Measurements from ENCODE around the gene KLHDC7A.

Gene KLHDC7A

GRCh38 chr1:18526436-18527275 is 45.9 kb downstream of the KLHDC7A start:
- Histone ChIP-seq H3K9me3 (ENCODE audit: control insufficient read depth, low read length) (no peaks in the 10 kb centered on the region), H3K36me3 (ENCODE audit: control insufficient read depth, insufficient read depth, low read length) (no peaks in the 10 kb centered on the region), H3K4me1 (no peaks in the 10 kb centered on the region), H3K79me2 (no peaks in the 10 kb centered on the region), H3K9ac (no peak overlapping the region), H3K27ac (no peak overlapping the region), H3K4me3 (ENCODE audit: low read depth, low read length) (no peak overlapping the region), H3K27me3 (ENCODE audit: control insufficient read depth, insufficient read depth, low read length) (no peaks in the 10 kb centered on the region), H2AFZ (no peak overlapping the region), H3K4me2 (ENCODE audit: low read length) (no peak overlapping the region)
- no peak for TF ChIP-seq CTCF (IDR thresholded peaks at IDR 0.05)

GRCh38 chr1:18527514-18527913 is 46.8 kb downstream of the KLHDC7A start:
- Histone ChIP-seq H3K4me2 (ENCODE audit: low read length) (no peak overlapping the region), H3K4me1 (no peaks in the 10 kb centered on the region), H3K9me3 (ENCODE audit: control insufficient read depth, low read length) (no peaks in the 10 kb centered on the region), H3K36me3 (ENCODE audit: control insufficient read depth, insufficient read depth, low read length) (no peaks in the 10 kb centered on the region), H3K4me3 (ENCODE audit: low read depth, low read length) (no peak overlapping the region), H3K79me2 (no peaks in the 10 kb centered on the region), H3K9ac (no peak overlapping the region), H2AFZ (no peak overlapping the region), H3K27me3 (ENCODE audit: control insufficient read depth, insufficient read depth, low read length) (no peaks in the 10 kb centered on the region), H3K27ac (no peak overlapping the region)
- no peak for TF ChIP-seq CTCF (IDR thresholded peaks at IDR 0.05)

- Histone ChIP-seq H3K4me3 (ENCODE audit: low read depth, low read length) (no peak overlapping the region), H3K9me3 (ENCODE audit: control insufficient read depth, low read length) (no peaks in the 10 kb centered on the region), H3K79me2 (no peaks in the 10 kb centered on the region), H3K4me2 (ENCODE audit: low read length) (no peak overlapping the region), H3K27me3 (ENCODE audit: control insufficient read depth, insufficient read depth, low read length) (no peaks in the 10 kb centered on the region), H3K27ac (no peak overlapping the region), H3K36me3 (ENCODE audit: control insufficient read depth, insufficient read depth, low read length) (no peaks in the 10 kb centered on the region), H3K4me1 (no peaks in the 10 kb centered on the region), H2AFZ (no peak overlapping the region), H3K9ac (no peak overlapping the region)
- TF ChIP-seq CTCF (IDR thresholded peaks at IDR 0.05): no peak
These were observed 47.2 kb downstream of the KLHDC7A start for GRCh38 chr1:18527921-18528320.

GRCh38 chr1:18528616-18529015 is 47.9 kb downstream of the KLHDC7A start:
- no peak overlapping the region for H3K9ac ChIP-seq
- no peaks in the 10 kb centered on the region for H3K79me2 ChIP-seq
- H2AFZ ChIP-seq: no peak overlapping the region
- H3K27me3 ChIP-seq (ENCODE audit: control insufficient read depth, insufficient read depth, low read length): no peaks in the 10 kb centered on the region
- H3K4me2 ChIP-seq (ENCODE audit: low read length): no peak overlapping the region
- TF ChIP-seq CTCF (IDR thresholded peaks at IDR 0.05): no peak
- H3K27ac ChIP-seq: no peak overlapping the region
- no peaks in the 10 kb centered on the region for H3K9me3 ChIP-seq (ENCODE audit: control insufficient read depth, low read length)
- no peaks in the 10 kb centered on the region for H3K36me3 ChIP-seq (ENCODE audit: control insufficient read depth, insufficient read depth, low read length)
- H3K4me1 ChIP-seq: no peaks in the 10 kb centered on the region
- H3K4me3 ChIP-seq (ENCODE audit: low read depth, low read length): no peak overlapping the region

GRCh38 chr1:18529714-18530113 is 49.0 kb downstream of the KLHDC7A start:
- Histone ChIP-seq H3K36me3 (ENCODE audit: control insufficient read depth, insufficient read depth, low read length) (no peaks in the 10 kb centered on the region), H3K4me2 (ENCODE audit: low read length) (no peak overlapping the region), H3K79me2 (no peaks in the 10 kb centered on the region), H3K4me1 (no peaks in the 10 kb centered on the region), H3K4me3 (ENCODE audit: low read depth, low read length) (no peak overlapping the region), H3K9me3 (ENCODE audit: control insufficient read depth, low read length) (no peaks in the 10 kb centered on the region), H3K9ac (no peak overlapping the region), H3K27ac (no peak overlapping the region), H3K27me3 (ENCODE audit: control insufficient read depth, insufficient read depth, low read length) (no peaks in the 10 kb centered on the region), H2AFZ (no peak overlapping the region)
- TF ChIP-seq CTCF (IDR thresholded peaks at IDR 0.05): no peak
